MM.1S (cell line): ENCODE measurements around the gene ZNF599.

Source experiments
- EZH2 ChIP-seq: fragments of 300-600 bp; sonication (generic); optimal IDR thresholded peaks from 2 replicates; pipeline ENCODE3; 2017; ENCODE audit warnings: low read depth, mild to moderate bottlenecking, antibody characterized with exemption, low read length, mixed read lengths
- TF ChIP-seq, protein P1 (sequence below): fragments of 300-600 bp; sonication (generic); IDR thresholded peaks from 2 replicates; pipeline ENCODE4 v1.5.1; 2016; ENCODE audit warnings: antibody characterized with exemption, low read length, mixed read lengths

- TF ChIP-seq, protein P1, sequence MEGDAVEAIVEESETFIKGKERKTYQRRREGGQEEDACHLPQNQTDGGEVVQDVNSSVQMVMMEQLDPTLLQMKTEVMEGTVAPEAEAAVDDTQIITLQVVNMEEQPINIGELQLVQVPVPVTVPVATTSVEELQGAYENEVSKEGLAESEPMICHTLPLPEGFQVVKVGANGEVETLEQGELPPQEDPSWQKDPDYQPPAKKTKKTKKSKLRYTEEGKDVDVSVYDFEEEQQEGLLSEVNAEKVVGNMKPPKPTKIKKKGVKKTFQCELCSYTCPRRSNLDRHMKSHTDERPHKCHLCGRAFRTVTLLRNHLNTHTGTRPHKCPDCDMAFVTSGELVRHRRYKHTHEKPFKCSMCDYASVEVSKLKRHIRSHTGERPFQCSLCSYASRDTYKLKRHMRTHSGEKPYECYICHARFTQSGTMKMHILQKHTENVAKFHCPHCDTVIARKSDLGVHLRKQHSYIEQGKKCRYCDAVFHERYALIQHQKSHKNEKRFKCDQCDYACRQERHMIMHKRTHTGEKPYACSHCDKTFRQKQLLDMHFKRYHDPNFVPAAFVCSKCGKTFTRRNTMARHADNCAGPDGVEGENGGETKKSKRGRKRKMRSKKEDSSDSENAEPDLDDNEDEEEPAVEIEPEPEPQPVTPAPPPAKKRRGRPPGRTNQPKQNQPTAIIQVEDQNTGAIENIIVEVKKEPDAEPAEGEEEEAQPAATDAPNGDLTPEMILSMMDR = no peak
- no peak for TF ChIP-seq EZH2
Measured at GRCh38 chr19:34818270-34818669, 45.3 kb upstream of the ZNF599 start.
